ENCODE measurements around the gene EML4. TPM values are rescaled to one million over a fixed set of nuclear protein-coding genes. Genes with fewer than 3 reads are reported as not detected.

EML4 gene
- total and polyA plus RNA-seq, 9 of the 15 experiments (the other 6 are each of a cell fraction or from before 2014, with no cell fraction given), result 14.7 to 48.3 (median 36.5) TPM

- no peaks in the 10 kb centered on the region for H4K20me1 ChIP-seq (replicated peaks; ENCODE audit: control insufficient read depth, insufficient read depth, low read length)
- in situ Hi-C loops (cut with MboI), result no loop called here
- H3K4me2 ChIP-seq (ENCODE audit: insufficient read depth, low read length), result no peak overlapping the region
- no peaks in the 10 kb centered on the region for H3K9me1 ChIP-seq (ENCODE audit: control insufficient read depth, insufficient read depth, low read length)
- ChIA-PET CTCF (ENCODE audit: low intra/inter-chr PET ratio) (no interaction called here), POLR2A (interaction anchor here (1.1 to 1.3 kb wide), 2 partner anchors 9 to 21 kb away, joined by 3 to 6 read pairs; no protein-coding TSS in a partner anchor)
- no peak for FAIRE-seq
- H3K27ac ChIP-seq (ENCODE audit: extremely low read depth, low read depth, low read length), result no peak overlapping the region
- no peaks in the 10 kb centered on the region for H3K36me3 ChIP-seq (ENCODE audit: control insufficient read depth, insufficient read depth, low read length)
- TF ChIP-seq ZFP1 (CRISPR knock-in tag; IDR thresholded peaks at IDR 0.05) (no peak), ZNF780A (CRISPR knock-in tag; IDR thresholded peaks at IDR 0.05) (no peak), SIRT6 (IDR thresholded peaks at IDR 0.05; ENCODE audit: low read depth, low read length) (no peak), KLF10 (CRISPR knock-in tag; IDR thresholded peaks at IDR 0.05) (no peak), TBP (optimal IDR thresholded peaks at IDR 0.05; ENCODE audit: low read depth, low read length) (no peak), CHAMP1 (IDR thresholded peaks at IDR 0.05) (no peak), ZNF174 (CRISPR knock-in tag; IDR thresholded peaks at IDR 0.05) (no peak)
- ATAC-seq, result peak; percentile 42
- intact Hi-C loops (cut with micrococcal nuclease), result no loop called here
- H3K9me3 ChIP-seq (replicated peaks; ENCODE audit: control insufficient read depth, insufficient read depth, low read depth, low read length), result no peaks in the 10 kb centered on the region
- DNase-seq (ENCODE audit: extremely low read depth in 1 of 4, low spot score in 3 of 4), result no peak
- H2AFZ ChIP-seq (ENCODE audit: low read depth, low read length), result no peak overlapping the region
- H3K79me2 ChIP-seq (ENCODE audit: control insufficient read depth, insufficient read depth, low read length), result no peaks in the 10 kb centered on the region
- no TSS peak for BruUV-seq (replicated peaks)
- no peak overlapping the region for H3K4me3 ChIP-seq
- WGBS (ENCODE audit: insufficient coverage, low coverage, missing lambda C conversion rate), result 8% methylated on average over 4 of the region's 4 CpGs
- no peaks in the 10 kb centered on the region for H3K4me1 ChIP-seq (replicated peaks in 1 of 2; ENCODE audit: control insufficient read depth in 2 of 2, insufficient read depth in 2 of 2, low read length in 2 of 2)
- H3K9ac ChIP-seq (ENCODE audit: insufficient read depth in 1 of 2, low read depth in 2 of 2, low read length in 2 of 2), result no peak overlapping the region
- H3K27me3 ChIP-seq (ENCODE audit: control insufficient read depth in 2 of 2, insufficient read depth in 2 of 2, low read length in 2 of 2), result peaks cover 10 to 27% of the 10 kb centered on the region in 2 experiments
Observed at GRCh38 chr2:42156721-42157120, 12.4 kb upstream of the EML4 start.
